CD14-positive monocyte (primary cell): ENCODE measurements around the gene ABLIM3. TPM values are rescaled to one million over a fixed set of nuclear protein-coding genes. Genes with fewer than 3 reads are reported as not detected.

ENCODE experiments used
- DNase-seq, 3 donors: peaks; one replicate each; pipeline ENCODE4 v3.0.0-alpha.2; 2011 to 2022
- H2AFZ ChIP-seq: 2 replicates; pipeline ENCODE4 v1.6.0; 2012; ENCODE audit warnings: mild to moderate bottlenecking, low read depth, low read length, inconsistent platforms; ENCODE audit not compliant: insufficient read depth, poor library complexity, severe bottlenecking
- H3K27ac ChIP-seq, 2 donors: 1 replicate in 1 of 2; 2 replicates in 1 of 2; pipeline ENCODE4 v1.5.1; 2012 to 2013; ENCODE audit warnings: low read length in 2 of 2, control low read depth in 1 of 2, inconsistent platforms in 1 of 2, low read depth in 1 of 2, mild to moderate bottlenecking in 1 of 2
- H3K27me3 ChIP-seq, 2 donors: one replicate each; pipeline versions ENCODE4 v1.6.0 to v1.6.1; 2011 to 2013; ENCODE audit warnings: low read length in 2 of 2; ENCODE audit not compliant: control insufficient read depth in 2 of 2, insufficient read depth in 2 of 2
- H3K36me3 ChIP-seq, 2 donors: replicated peaks in 1 of 2; 1 replicate in 1 of 2; 2 replicates in 1 of 2; pipeline versions ENCODE4 v1.5.1 to v1.6.1; 2012 to 2013; ENCODE audit warnings: low read length in 2 of 2, control low read depth in 1 of 2, inconsistent platforms in 1 of 2, mild to moderate bottlenecking in 1 of 2; ENCODE audit not compliant: insufficient read depth in 2 of 2, control insufficient read depth in 1 of 2
- H3K4me1 ChIP-seq, 2 donors: 1 replicate in 1 of 2; 2 replicates in 1 of 2; pipeline versions ENCODE4 v1.5.1 to v1.6.1; 2012 to 2013; ENCODE audit warnings: low read length in 2 of 2, control low read depth in 1 of 2, inconsistent platforms in 1 of 2, mild to moderate bottlenecking in 1 of 2, moderate library complexity in 1 of 2; ENCODE audit not compliant: insufficient read depth in 2 of 2, control insufficient read depth in 1 of 2
- H3K4me2 ChIP-seq: replicated peaks from 2 replicates; pipeline ENCODE3; 2012; ENCODE audit warnings: low read length, moderate library complexity, mild to moderate bottlenecking; ENCODE audit not compliant: poor library complexity, severe bottlenecking; ENCODE audit errors: extremely low read depth
- H3K4me3 ChIP-seq, 3 experiments: fragments of 200-600 bp in 1 of 3; sonication (generic) in 1 of 3; replicated peaks in 1 of 3; 1 replicate in 2 of 3; 2 replicates in 1 of 3; pipeline ENCODE4 v1.5.1; 2011 to 2013; ENCODE audit warnings: low read length in 3 of 3, mild to moderate bottlenecking in 3 of 3, control low read depth in 2 of 3, low read depth in 2 of 3, inconsistent platforms in 1 of 3, moderate library complexity in 1 of 3
- H3K79me2 ChIP-seq: 2 replicates; pipeline ENCODE4 v1.6.0; 2012; ENCODE audit warnings: mild to moderate bottlenecking, control low read depth, inconsistent platforms, low read length, moderate library complexity; ENCODE audit not compliant: insufficient read depth
- H3K9ac ChIP-seq: 2 replicates; pipeline ENCODE4 v1.6.0; 2017; ENCODE audit warnings: low read length, mild to moderate bottlenecking; ENCODE audit not compliant: insufficient read depth, poor library complexity, severe bottlenecking
- H3K9me3 ChIP-seq, 2 donors: replicated peaks in 1 of 2; 1 replicate in 1 of 2; 2 replicates in 1 of 2; pipeline versions ENCODE4 v1.5.1 to v1.6.1; 2012 to 2013; ENCODE audit warnings: low read length in 2 of 2, control low read depth in 1 of 2; ENCODE audit not compliant: control insufficient read depth in 1 of 2, insufficient read depth in 1 of 2
- H4K20me1 ChIP-seq: 2 replicates; pipeline ENCODE4 v1.6.0; 2012; ENCODE audit warnings: mild to moderate bottlenecking, low read length, control low read depth, moderate library complexity; ENCODE audit not compliant: insufficient read depth
- H3K27ac Mint-ChIP-seq, 7 donors: one replicate each; pipeline ENCODE4 v1.8.0; 2020; ENCODE audit warnings: mild to moderate bottlenecking in 7 of 7, mixed read lengths in 7 of 7, moderate library complexity in 6 of 7, inconsistent platforms in 2 of 7
- H3K27me3 Mint-ChIP-seq, 3 donors: one replicate each; pipeline ENCODE4 v1.8.0; 2021 to 2022; ENCODE audit warnings: low read depth in 3 of 3, mild to moderate bottlenecking in 3 of 3, mixed read lengths in 3 of 3, moderate library complexity in 3 of 3, inconsistent platforms in 1 of 3
- H3K36me3 Mint-ChIP-seq, 2 donors: one replicate each; pipeline ENCODE4 v1.8.0; 2020; ENCODE audit warnings: mixed read lengths in 2 of 2, inconsistent platforms in 1 of 2, mild to moderate bottlenecking in 1 of 2
- H3K4me1 Mint-ChIP-seq: one replicate; pipeline ENCODE4 v1.8.0; 2020; ENCODE audit warnings: mild to moderate bottlenecking, mixed read lengths
- H3K4me3 Mint-ChIP-seq, 2 donors: one replicate each; pipeline ENCODE4 v1.8.0; 2020; ENCODE audit warnings: mild to moderate bottlenecking in 2 of 2, mixed read lengths in 2 of 2, moderate library complexity in 1 of 2
- H3K9me3 Mint-ChIP-seq, 7 donors: one replicate each; pipeline ENCODE4 v1.8.0; 2020 to 2022; ENCODE audit warnings: mixed read lengths in 7 of 7, mild to moderate bottlenecking in 6 of 7, moderate library complexity in 6 of 7, inconsistent platforms in 2 of 7
- CTCF ChIP-seq: fragments of 200-600 bp; IDR thresholded peaks from one replicate; pipeline ENCODE4 v1.8.0; 2022; ENCODE audit warnings: antibody characterized with exemption, mild to moderate bottlenecking
- WGBS: methylation state at CpG from one replicate; pipeline ENCODE4 v1.1.5; 2013; ENCODE audit warnings: missing lambda C conversion rate; ENCODE audit not compliant: insufficient coverage; 5-methylcytosine and 5-hydroxymethylcytosine counted together
- intact Hi-C, 2 donors: fragments of 100-400 bp; cut with micrococcal nuclease; formaldehyde crosslinking; loops; one replicate each; pipeline versions ENCODE4 v1.15.0 to v1.15.1; 2023
- polyA plus RNA-seq, 3 donors: library from polyadenylated mRNA; depleted of rRNA in 1 of 3; unstranded in 2 of 3; stranded (reverse) in 1 of 3; fragments of 300-500 nt in 2 of 3; fragments of >200 nt in 1 of 3; fragmentation: Illumina TruSeq in 2 of 3; gene quantifications; 1 replicate in 2 of 3; 2 replicates in 1 of 3; pipeline ENCODE4 v1.2.3, GENCODE V29; 2012 to 2021

Gene ABLIM3
- polyA plus RNA-seq, 3 donors: 0.22 to 0.74 TPM; not detected in 1

GRCh38 chr5:149221326-149221725 lies 80.0 kb downstream of the ABLIM3 start:
- Mint-ChIP-seq H3K4me3 (no peak overlapping the region), H3K4me1 (peaks cover 12% of the 10 kb centered on the region), H3K36me3 (no peaks in the 10 kb centered on the region), H3K9me3 (peaks cover 0 to 2% (median 0%) of the 10 kb centered on the region in 7 donors), H3K27ac (no peak overlapping the region), H3K27me3 (peaks cover 0 to 7% (median 4%) of the 10 kb centered on the region in 3 donors)
- no peaks in the 10 kb centered on the region for H3K79me2 ChIP-seq
- no peaks in the 10 kb centered on the region for H4K20me1 ChIP-seq
- no peak overlapping the region for H3K4me2 ChIP-seq
- H3K4me1 ChIP-seq: peaks cover 6 to 8% of the 10 kb centered on the region in 2 donors
- H3K27me3 ChIP-seq: no peaks in the 10 kb centered on the region
- no peak overlapping the region for H2AFZ ChIP-seq
- no peak overlapping the region for H3K4me3 ChIP-seq
- no peaks in the 10 kb centered on the region for H3K36me3 ChIP-seq
- no peak overlapping the region for H3K9ac ChIP-seq
- no peaks in the 10 kb centered on the region for H3K9me3 ChIP-seq
- no peak for TF ChIP-seq CTCF
- WGBS: 100% methylated on average over 1 of the region's 1 CpG
- no peak for DNase-seq
- intact Hi-C loops: no loop called here
- H3K27ac ChIP-seq: no peak overlapping the region

- Histone ChIP-seq H3K27me3 (no peaks in the 10 kb centered on the region), H3K4me2 (no peak overlapping the region), H3K36me3 (no peaks in the 10 kb centered on the region), H3K9me3 (no peaks in the 10 kb centered on the region), H2AFZ (no peak overlapping the region), H3K4me3 (no peak overlapping the region), H3K9ac (no peak overlapping the region), H3K27ac (no peak overlapping the region), H3K79me2 (no peaks in the 10 kb centered on the region), H4K20me1 (no peaks in the 10 kb centered on the region), H3K4me1 (peaks cover 3 to 5% of the 10 kb centered on the region in 2 donors)
- Mint-ChIP-seq H3K9me3 (peaks cover 0 to 2% (median 0%) of the 10 kb centered on the region in 7 donors), H3K36me3 (no peaks in the 10 kb centered on the region), H3K4me3 (no peak overlapping the region), H3K4me1 (peaks cover 7% of the 10 kb centered on the region), H3K27me3 (peaks cover 0 to 7% (median 4%) of the 10 kb centered on the region in 3 donors), H3K27ac (no peak overlapping the region)
- no peak for DNase-seq
- whole genome bisulfite sequencing: no CpG with 5 or more reads among the region's 4 CpGs
- intact Hi-C loops: no loop called here
- no peak for TF ChIP-seq CTCF
Observed at GRCh38 chr5:149221731-149222342, 80.5 kb downstream of the ABLIM3 start.
